Endothelial cell of umbilical vein (primary cell): ENCODE results near the gene GSTO2. TPM values are rescaled to one million over a fixed set of nuclear protein-coding genes. Genes with fewer than 3 reads are reported as not detected.

Source experiments
- BruUV-seq: library from RNA; stranded (reverse); fragments of 400-500 nt; replicated peaks from 2 replicates; lab custom pipeline; 2021; lab: Mats Ljungman, UMichigan
- CTCF ChIA-PET: fragments of 300-600, 350-600 bp; sonication (Branson Sonifier 250); formaldehyde crosslinking; loops from one replicate; lab custom pipeline; 2021; ENCODE audit warnings: antibody characterized with exemption, inconsistent platforms; lab: Charles Lee
- POLR2A ChIA-PET: fragments of 300-600, 350-600 bp; sonication (Branson Sonifier 250); formaldehyde crosslinking; loops from one replicate; lab custom pipeline; 2021; ENCODE audit warnings: antibody characterized with exemption, inconsistent platforms; lab: Charles Lee
- DNase-seq: peaks from one replicate; pipeline ENCODE4 v3.0.0-alpha.2; 2011; ENCODE audit warnings: low read depth, low spot score
- FAIRE-seq: peaks from 2 replicates; lab custom pipeline; 2011; peaks lifted over from hg19 to GRCh38; lab: Jason Lieb, UNC
- H2AFZ ChIP-seq: 2 replicates; pipeline ENCODE4 v1.6.0; 2012; ENCODE audit warnings: low read depth, low read length, control low read depth, inconsistent platforms
- H3K27ac ChIP-seq: 2 replicates; pipeline ENCODE4 v1.5.1; 2011; ENCODE audit warnings: low read depth, mild to moderate bottlenecking, control low read depth, low read length, moderate library complexity; ENCODE audit not compliant: insufficient read depth
- H3K27me3 ChIP-seq, 2 experiments: 2 replicates each; pipeline versions ENCODE4 v1.6.0 to v1.6.1; 2011; ENCODE audit warnings: low read length in 2 of 2, mixed read lengths in 1 of 2; ENCODE audit not compliant: control insufficient read depth in 2 of 2, insufficient read depth in 2 of 2
- H3K36me3 ChIP-seq, 2 experiments: 2 replicates in 1 of 2; 3 replicates in 1 of 2; pipeline ENCODE4 v1.5.1; 2011; ENCODE audit warnings: low read length in 2 of 2, mild to moderate bottlenecking in 1 of 2, moderate library complexity in 1 of 2; ENCODE audit not compliant: control insufficient read depth in 2 of 2, insufficient read depth in 2 of 2; ENCODE audit errors: extremely low read depth in 1 of 2
- H3K4me1 ChIP-seq: 3 replicates; pipeline ENCODE4 v1.5.1; 2011; ENCODE audit warnings: mild to moderate bottlenecking, low read length; ENCODE audit not compliant: control insufficient read depth, insufficient read depth; ENCODE audit errors: extremely low read depth
- H3K4me2 ChIP-seq: 2 replicates; pipeline ENCODE4 v1.6.1; 2011; ENCODE audit warnings: low read length, control low read depth, mixed read lengths; ENCODE audit not compliant: insufficient read depth
- H3K4me3 ChIP-seq, 3 experiments: fragments of 200-600 bp in 1 of 3; sonication (generic), shearing (Covaris generic) in 1 of 3; replicated peaks in 1 of 3; 2 replicates each; pipeline ENCODE4 v1.5.1; 2011 to 2016; ENCODE audit warnings: control low read depth in 3 of 3, low read length in 3 of 3, mild to moderate bottlenecking in 2 of 3, inconsistent platforms in 1 of 3, low read depth in 1 of 3, moderate library complexity in 1 of 3; ENCODE audit not compliant: insufficient read depth in 1 of 3
- H3K79me2 ChIP-seq: 2 replicates; pipeline ENCODE4 v1.6.0; 2012; ENCODE audit warnings: low read length, inconsistent platforms; ENCODE audit not compliant: control insufficient read depth, insufficient read depth
- H3K9ac ChIP-seq: replicated peaks from 2 replicates; pipeline ENCODE3; 2011; ENCODE audit warnings: low read length, control low read depth; ENCODE audit not compliant: insufficient read depth; ENCODE audit errors: extremely low read depth
- H3K9me1 ChIP-seq: replicated peaks from 3 replicates; pipeline ENCODE4 v1.6.0; 2011; ENCODE audit warnings: mild to moderate bottlenecking, low read length; ENCODE audit not compliant: control insufficient read depth, insufficient read depth; ENCODE audit errors: extremely low read depth
- H3K9me3 ChIP-seq: replicated peaks from 2 replicates; pipeline ENCODE4 v1.5.1; 2012; ENCODE audit warnings: low read length, inconsistent platforms; ENCODE audit not compliant: control insufficient read depth, insufficient read depth
- H4K20me1 ChIP-seq: replicated peaks from 2 replicates; pipeline ENCODE3; 2011; ENCODE audit warnings: mild to moderate bottlenecking, low read length; ENCODE audit not compliant: control insufficient read depth, insufficient read depth; ENCODE audit errors: extremely low read depth
- EZH2 ChIP-seq: IDR thresholded peaks from 2 replicates; pipeline ENCODE4 v1.6.1; 2012; ENCODE audit warnings: borderline replicate concordance, low read depth, mild to moderate bottlenecking, moderate library complexity, low read length, inconsistent platforms; ENCODE audit not compliant: severe bottlenecking
- FOS ChIP-seq: IDR thresholded peaks from 2 replicates; pipeline ENCODE4 v1.6.1; 2011; ENCODE audit warnings: mild to moderate bottlenecking, low read length, moderate library complexity, borderline replicate concordance; ENCODE audit not compliant: insufficient read depth
- MYC ChIP-seq: IDR thresholded peaks from one replicate; pipeline ENCODE4 v1.6.1; 2011; ENCODE audit warnings: mild to moderate bottlenecking, low read depth, low read length
- POLR2A ChIP-seq: IDR thresholded peaks from 2 replicates; pipeline ENCODE4 v1.6.1; 2012; ENCODE audit warnings: low read depth, mild to moderate bottlenecking, control low read depth, low read length
- POLR2AphosphoS5 ChIP-seq: IDR thresholded peaks from 2 replicates; pipeline ENCODE4 v1.6.1; 2012; ENCODE audit warnings: low read depth, mild to moderate bottlenecking, control low read depth, low read length, moderate library complexity; ENCODE audit not compliant: insufficient read depth
- dilution Hi-C: fragments of 300-500 bp; cut with MboI; formaldehyde crosslinking; loops from one replicate; pipeline ENCODE4 v1.15.0; 2019; ENCODE audit warnings: low sequenced_read_pairs; ENCODE audit not compliant: extremely low pct_ligation_motif_present
- intact Hi-C: fragments of 100-400 bp; cut with micrococcal nuclease; formaldehyde crosslinking; loops from one replicate; pipeline ENCODE4 v1.10.0; 2022
- polyA plus RNA-seq, 4 experiments: library from polyadenylated mRNA; depleted of rRNA in 3 of 4; stranded (reverse) in 3 of 4; unstranded in 1 of 4; fragments of >200 nt; gene quantifications; 2 replicates each; pipeline versions ENCODE4 v1.2.1 to v1.2.3, GENCODE V29; 2011 to 2012; ENCODE audit warnings: missing spikeins in 1 of 4
- total RNA-seq: library from RNA; stranded (reverse); gene quantifications from 2 replicates; pipeline ENCODE4 v1.2.3, GENCODE V29; 2021
- TF ChIP-seq, protein P1 (sequence below), 2 donors: IDR thresholded peaks; 1 replicate in 1 of 2; 2 replicates in 1 of 2; pipeline ENCODE4 v1.5.1; 2011; ENCODE audit warnings: low read length in 2 of 2, mild to moderate bottlenecking in 2 of 2, moderate library complexity in 2 of 2, control low read depth in 1 of 2, inconsistent platforms in 1 of 2, low read depth in 1 of 2; ENCODE audit not compliant: insufficient read depth in 1 of 2; ENCODE audit errors: extremely low read depth in 1 of 2

The GSTO2 gene
- total and polyA plus RNA-seq, 2 donors (not counting 3 experiments of a cell fraction or from before 2014, with no cell fraction given), result 0.84 to 1.4 TPM

DNA sequence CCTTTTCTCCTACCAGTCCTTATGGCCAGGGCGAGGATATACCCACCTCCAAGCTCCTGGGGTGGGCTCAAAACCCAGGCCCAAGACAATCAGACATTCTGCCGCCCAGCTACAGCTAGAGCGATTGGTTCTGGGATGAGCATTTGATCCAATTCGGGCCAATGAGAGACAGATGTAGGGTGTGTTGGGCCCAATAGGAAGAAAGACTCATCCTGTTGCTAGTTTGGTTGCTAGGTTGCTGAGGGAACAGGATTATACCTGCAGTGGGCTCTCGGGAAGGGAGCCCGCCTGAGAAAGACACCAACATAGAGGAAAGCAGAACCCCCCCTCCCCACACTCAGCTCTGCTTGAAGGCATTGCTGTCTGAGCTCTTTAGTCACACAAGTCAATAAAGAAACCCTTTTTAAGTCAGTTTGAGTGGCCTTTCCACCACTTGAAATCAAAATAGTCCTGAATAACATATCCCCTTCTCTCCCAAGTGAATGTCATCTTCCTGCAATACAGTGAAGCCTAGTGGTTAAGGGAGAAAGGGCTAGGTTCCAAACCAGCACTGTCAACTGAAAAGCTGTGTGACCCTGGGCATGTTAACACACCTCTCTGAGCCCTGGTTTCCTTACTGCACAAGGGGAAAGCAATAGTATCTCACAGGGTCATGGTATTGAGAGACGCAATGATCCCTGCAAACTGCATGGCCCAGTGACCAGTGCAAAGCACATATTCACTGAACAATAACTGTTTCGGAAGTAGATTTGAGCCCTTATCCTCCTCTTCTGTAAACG is 47.5 kb downstream of the GSTO2 start:
- DNase-seq (no peak), FAIRE-seq (no peak)
- Histone ChIP-seq H2AFZ (no peak overlapping the region), H3K4me2 (no peak overlapping the region), H3K36me3 (peaks cover 13 to 27% of the 10 kb centered on the region in 2 experiments), H3K27ac (no peak overlapping the region), H3K27me3 (no peaks in the 10 kb centered on the region), H3K9ac (no peak overlapping the region), H3K79me2 (peaks cover 99% of the 10 kb centered on the region), H3K4me1 (peaks cover 7% of the 10 kb centered on the region), H3K9me1 (no peaks in the 10 kb centered on the region), H4K20me1 (peaks cover 5% of the 10 kb centered on the region), H3K4me3 (no peak overlapping the region), H3K9me3 (no peaks in the 10 kb centered on the region)
- no peak for TF ChIP-seq POLR2AphosphoS5
- TF ChIP-seq POLR2A, result no peak
- TF ChIP-seq, protein P1, sequence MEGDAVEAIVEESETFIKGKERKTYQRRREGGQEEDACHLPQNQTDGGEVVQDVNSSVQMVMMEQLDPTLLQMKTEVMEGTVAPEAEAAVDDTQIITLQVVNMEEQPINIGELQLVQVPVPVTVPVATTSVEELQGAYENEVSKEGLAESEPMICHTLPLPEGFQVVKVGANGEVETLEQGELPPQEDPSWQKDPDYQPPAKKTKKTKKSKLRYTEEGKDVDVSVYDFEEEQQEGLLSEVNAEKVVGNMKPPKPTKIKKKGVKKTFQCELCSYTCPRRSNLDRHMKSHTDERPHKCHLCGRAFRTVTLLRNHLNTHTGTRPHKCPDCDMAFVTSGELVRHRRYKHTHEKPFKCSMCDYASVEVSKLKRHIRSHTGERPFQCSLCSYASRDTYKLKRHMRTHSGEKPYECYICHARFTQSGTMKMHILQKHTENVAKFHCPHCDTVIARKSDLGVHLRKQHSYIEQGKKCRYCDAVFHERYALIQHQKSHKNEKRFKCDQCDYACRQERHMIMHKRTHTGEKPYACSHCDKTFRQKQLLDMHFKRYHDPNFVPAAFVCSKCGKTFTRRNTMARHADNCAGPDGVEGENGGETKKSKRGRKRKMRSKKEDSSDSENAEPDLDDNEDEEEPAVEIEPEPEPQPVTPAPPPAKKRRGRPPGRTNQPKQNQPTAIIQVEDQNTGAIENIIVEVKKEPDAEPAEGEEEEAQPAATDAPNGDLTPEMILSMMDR (IDR thresholded peaks at IDR 0.05; ENCODE audit: extremely low read depth in 1 of 2, insufficient read depth in 1 of 2, low read depth in 1 of 2, low read length in 2 of 2), result no peak
- TF ChIP-seq FOS, result no peak
- TF ChIP-seq MYC, result no peak
- no peak for TF ChIP-seq EZH2
- no TSS peak for BruUV-seq
- dilution Hi-C loops, result no loop called here
- ChIA-PET CTCF (interaction anchor here (1.3 to 3.8 kb wide), 2 partner anchors 11 to 22 kb away, joined by 4 to 17 read pairs; partner anchors contain the start of gene ITPRIP), POLR2A (no interaction called here)
- intact Hi-C loops, result no loop called here
